Left kidney (tissue), 2 donors: ENCODE data around the gene RPS6KA2. TPM values are rescaled to one million over a fixed set of nuclear protein-coding genes. Genes with fewer than 3 reads are reported as not detected.

ENCODE experiments used
- DNase-seq: peaks from one replicate; pipeline ENCODE4 v3.0.0-alpha.2; 2013
- polyA plus RNA-seq: library from polyadenylated mRNA; unstranded; fragments of 120-200 nt; gene quantifications from one replicate; pipeline ENCODE4 v1.2.1, GENCODE V29; 2013; ENCODE audit not compliant: insufficient read length

Gene RPS6KA2
- polyA plus RNA-seq, 1 donor: 29.2 TPM

- DNase-seq: no peak
Observed at GRCh38 chr6:166616261-166617238, 10.5 kb downstream of the RPS6KA2 start.

GRCh38 chr6:166615059-166615770 is 11.8 kb downstream of the RPS6KA2 start:
- no peak for DNase-seq

DNA sequence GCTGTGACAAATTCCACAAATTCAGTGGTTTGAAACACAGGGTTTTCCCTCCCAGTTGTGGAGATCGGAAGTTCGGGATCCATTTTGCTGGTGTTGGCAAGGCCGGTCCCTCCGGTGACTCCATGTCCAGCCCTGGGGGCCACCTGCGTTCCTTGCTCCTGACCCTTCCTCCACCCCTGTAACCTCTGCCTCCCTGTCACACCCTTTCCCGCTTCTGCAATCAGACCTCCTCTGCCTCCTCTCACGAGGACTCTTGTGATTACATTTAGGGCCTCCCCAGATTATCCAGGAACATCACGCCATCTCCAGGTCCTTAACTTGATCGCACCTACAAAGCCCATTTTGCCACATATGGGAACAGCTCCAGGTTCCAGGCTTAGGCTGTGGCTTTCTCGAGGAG is 12.5 kb downstream of the RPS6KA2 start:
- DNase-seq: no peak

DNA sequence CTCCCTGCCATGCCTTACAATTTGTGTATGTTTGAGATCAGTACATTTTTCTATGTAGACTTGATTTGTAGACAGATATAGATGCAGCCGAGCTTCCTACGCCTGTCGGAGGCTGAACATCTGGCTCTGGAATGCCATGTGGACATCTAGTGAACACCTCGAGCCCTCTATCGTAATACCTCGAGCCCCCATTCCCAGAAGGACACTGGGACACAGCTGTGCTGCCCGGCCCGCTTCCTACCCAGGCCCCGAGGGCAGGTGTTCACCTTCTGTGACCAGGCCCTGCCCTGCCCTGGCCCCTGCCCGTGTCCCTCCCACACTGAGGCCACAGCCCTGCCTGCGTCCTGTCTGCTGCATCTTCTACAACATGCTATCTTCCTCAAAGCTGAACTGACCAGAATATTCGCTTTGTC is 12.9 kb downstream of the RPS6KA2 start:
- DNase-seq: no peak

GRCh38 chr6:166613027-166613426 is 14.0 kb downstream of the RPS6KA2 start:
- no peak for DNase-seq

GRCh38 chr6:166612471-166612881 is 14.6 kb downstream of the RPS6KA2 start:
- DNase-seq: no peak

DNA sequence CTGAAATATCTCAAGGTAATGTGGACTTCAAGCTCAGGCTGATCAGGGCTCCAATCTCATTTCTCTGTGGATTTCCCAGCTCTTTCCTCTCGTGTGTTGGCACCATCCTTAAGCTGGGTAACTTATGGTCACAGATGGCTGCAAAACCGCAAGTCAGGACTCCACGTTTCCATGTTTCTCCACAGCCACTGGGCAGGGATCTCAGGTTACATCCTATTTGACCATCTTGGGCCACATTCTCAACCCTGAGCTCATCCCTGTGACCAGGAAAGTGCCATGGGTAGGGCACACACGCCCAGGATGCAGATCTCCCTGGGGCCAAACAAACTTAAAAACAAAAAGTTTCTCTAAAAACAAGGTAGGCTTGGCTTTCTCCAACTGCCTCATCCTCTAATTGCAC is 15.4 kb downstream of the RPS6KA2 start:
- DNase-seq: no peak

- no peak for DNase-seq
Observed at GRCh38 chr6:166610069-166610468, 17.0 kb downstream of the RPS6KA2 start.

GRCh38 chr6:166608774-166609173 is 18.3 kb downstream of the RPS6KA2 start:
- no peak for DNase-seq

- DNase-seq: no peak
Observed at GRCh38 chr6:166605752-166606151, 21.3 kb downstream of the RPS6KA2 start.

DNA sequence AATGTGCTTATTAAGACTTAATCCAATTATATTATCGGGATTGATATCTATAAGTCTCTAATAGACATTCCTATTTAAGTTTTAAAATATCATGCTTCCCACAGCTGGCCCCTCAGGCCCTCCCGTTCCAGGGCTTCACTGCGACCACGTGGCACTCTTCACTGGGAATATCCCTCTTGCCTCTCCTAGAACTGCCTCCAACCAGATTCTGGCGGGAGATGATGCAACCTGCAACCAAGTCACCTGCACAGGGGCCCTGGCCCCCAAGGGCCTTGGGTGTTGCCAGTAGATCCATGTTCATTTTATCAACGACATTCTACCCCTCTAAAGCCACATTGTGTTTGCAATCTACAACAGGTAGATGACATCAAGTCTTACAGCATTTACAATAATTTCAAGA is 22.1 kb downstream of the RPS6KA2 start:
- no peak for DNase-seq

- DNase-seq: no peak
Observed at GRCh38 chr6:166604328-166604727, 22.7 kb downstream of the RPS6KA2 start.

- no peak for DNase-seq
Observed at GRCh38 chr6:166603043-166603690, 23.9 kb downstream of the RPS6KA2 start.

- no peak for DNase-seq
Observed at GRCh38 chr6:166601956-166602355, 25.1 kb downstream of the RPS6KA2 start.

DNA sequence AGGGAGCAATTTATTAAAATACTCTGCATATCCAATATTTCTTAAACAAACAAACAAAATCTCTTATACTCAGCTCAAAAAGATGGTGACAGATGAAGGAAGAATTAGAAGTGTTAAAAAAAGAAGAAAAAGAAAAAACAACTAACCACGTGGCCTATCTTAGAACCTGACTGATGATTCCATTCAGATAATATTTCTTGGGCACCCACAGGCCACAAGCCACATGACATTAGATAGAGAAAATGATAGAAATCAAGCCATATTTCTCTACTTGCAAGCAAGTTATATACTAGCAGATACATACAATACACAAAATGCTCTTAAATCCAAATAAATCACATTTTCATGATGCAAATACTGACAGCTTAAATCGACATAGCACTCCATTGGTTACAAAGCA is 26.1 kb downstream of the RPS6KA2 start:
- no peak for DNase-seq

- DNase-seq: no peak
Observed at GRCh38 chr6:166599205-166599604, 27.8 kb downstream of the RPS6KA2 start.

DNA sequence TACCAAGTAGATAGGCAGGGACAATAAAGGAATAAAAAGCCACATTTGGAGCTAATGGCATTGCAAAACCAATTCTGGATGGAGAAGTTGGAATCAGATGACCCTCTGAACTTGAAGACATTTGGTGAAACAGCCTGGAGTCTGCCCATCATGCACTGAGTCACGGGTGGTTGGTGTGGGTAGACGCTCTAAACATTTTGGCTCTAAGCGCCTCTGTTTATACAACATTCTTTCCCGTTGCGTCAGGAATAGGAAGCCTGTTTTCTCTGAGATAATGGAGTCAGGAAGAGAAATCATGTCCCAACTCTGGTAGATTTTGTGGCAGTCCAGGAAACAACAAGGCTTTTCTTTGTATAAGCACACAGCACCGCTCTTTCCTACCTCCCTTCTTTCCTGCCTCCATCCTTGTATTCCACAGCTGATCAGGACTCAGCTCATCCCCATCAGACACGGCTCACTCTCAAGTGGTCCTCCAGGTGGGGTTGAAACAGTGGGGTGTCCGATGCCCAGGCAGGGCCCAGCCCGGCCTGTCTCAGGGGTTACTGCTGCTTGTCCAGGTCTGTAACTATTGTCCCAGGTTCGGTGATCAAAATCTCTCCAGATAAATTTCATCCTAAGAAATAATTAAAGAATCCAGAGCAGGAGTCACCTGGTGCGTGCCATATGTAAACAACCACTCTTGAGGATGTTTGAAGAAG is 28.5 kb downstream of the RPS6KA2 start:
- DNase-seq: no peak

DNA sequence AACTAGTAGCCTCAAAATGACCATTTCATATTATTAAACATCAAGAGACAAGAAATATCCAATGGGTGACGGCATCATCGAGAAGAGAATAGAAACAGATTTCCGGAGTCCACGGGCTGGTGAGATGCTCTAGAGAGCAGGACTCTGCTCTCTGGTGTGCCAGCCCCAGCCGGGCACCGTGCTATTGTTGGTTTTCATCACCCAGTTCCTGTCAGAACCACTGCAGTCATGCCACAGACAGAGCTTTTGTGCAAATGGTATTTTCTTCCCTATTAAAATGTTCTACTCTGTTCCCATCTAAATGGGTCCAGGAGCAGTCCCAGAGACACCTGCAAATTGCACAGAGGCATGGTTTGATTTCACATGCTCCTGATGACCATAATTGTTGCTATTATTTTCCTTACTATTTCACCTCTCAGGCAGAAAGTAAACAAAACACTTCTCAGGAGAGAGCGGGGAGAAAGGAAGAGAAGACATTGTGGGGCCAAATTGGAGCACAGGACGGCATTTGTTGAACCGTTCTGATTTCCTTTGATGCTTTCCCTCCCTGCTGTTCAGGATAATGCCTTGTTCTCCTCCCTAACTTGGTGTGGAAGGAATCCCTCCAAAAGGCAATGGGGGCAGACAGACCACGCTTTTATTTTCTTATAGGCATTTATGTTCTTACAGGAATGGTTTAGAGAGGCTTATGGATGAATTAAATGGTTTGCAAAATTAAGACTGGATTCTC is 29.2 kb downstream of the RPS6KA2 start:
- no peak for DNase-seq

GRCh38 chr6:166596776-166597507 is 30.1 kb downstream of the RPS6KA2 start:
- DNase-seq: no peak

GRCh38 chr6:166595949-166596348 is 31.1 kb downstream of the RPS6KA2 start:
- no peak for DNase-seq
